Lower leg skin (tissue), 4 donors: ENCODE data around the gene CNGA4. TPM values are rescaled to one million over a fixed set of nuclear protein-coding genes. Genes with fewer than 3 reads are reported as not detected.
A peak's percentile ranks its signal among the peaks of the same experiment; 100 is the strongest.

ENCODE experiments used
- DNase-seq, 2 donors: peaks; one replicate each; pipeline ENCODE4 v3.0.0-alpha.2; 2019; ENCODE audit warnings: low spot score in 2 of 2
- H3K4me3 ChIP-seq: fragments of 200-600 bp; sonication (generic); 2 replicates; pipeline ENCODE4 v1.5.1; 2017; ENCODE audit warnings: mild to moderate bottlenecking, low read depth; ENCODE audit not compliant: poor library complexity, severe bottlenecking
- POLR2A ChIP-seq, 2 donors: fragments of 450-650 bp; IDR thresholded peaks; one replicate each; pipeline ENCODE4 v1.6.1; 2016 to 2017; ENCODE audit warnings: antibody characterized with exemption in 2 of 2, mild to moderate bottlenecking in 1 of 2, moderate library complexity in 1 of 2
- WGBS, 2 donors: methylation state at CpG; one replicate each; pipeline ENCODE4 v1.1.5; 2018; 5-methylcytosine and 5-hydroxymethylcytosine counted together
- intact Hi-C: fragments of 100-400 bp; cut with DNase I; formaldehyde crosslinking; loops from one replicate; pipeline ENCODE4 v1.15.0; 2023; ENCODE audit warnings: low total_unique reads
- total RNA-seq, 4 donors: library from RNA; depleted of rRNA; stranded (reverse); fragments of >200 nt; gene quantifications; one replicate each; pipeline ENCODE4 v1.1.0, GENCODE V29; 2016
- TF ChIP-seq, protein P1 (sequence below), 3 donors: fragments of 450-650 bp; IDR thresholded peaks; one replicate each; pipeline ENCODE4 v1.5.1; 2016; ENCODE audit warnings: antibody characterized with exemption in 3 of 3, mild to moderate bottlenecking in 3 of 3, moderate library complexity in 2 of 3

The CNGA4 gene
- total RNA-seq, 4 donors from 2014 or later = not detected

DNA sequence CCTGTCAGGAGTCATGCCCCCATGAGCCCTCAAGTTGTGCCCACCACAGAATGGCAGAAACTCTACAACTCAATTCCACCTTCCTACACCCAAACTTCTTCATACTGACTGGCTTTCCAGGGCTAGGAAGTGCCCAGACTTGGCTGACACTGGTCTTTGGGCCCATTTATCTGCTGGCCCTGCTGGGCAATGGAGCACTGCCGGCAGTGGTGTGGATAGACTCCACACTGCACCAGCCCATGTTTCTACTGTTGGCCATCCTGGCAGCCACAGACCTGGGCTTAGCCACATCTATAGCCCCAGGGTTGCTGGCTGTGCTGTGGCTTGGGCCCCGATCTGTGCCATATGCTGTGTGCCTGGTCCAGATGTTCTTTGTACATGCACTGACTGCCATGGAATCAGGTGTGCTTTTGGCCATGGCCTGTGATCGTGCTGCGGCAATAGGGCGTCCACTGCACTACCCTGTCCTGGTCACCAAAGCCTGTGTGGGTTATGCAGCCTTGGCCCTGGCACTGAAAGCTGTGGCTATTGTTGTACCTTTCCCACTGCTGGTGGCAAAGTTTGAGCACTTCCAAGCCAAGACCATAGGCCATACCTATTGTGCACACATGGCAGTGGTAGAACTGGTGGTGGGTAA is 39.6 kb upstream of the CNGA4 start, which contains the start of gene OR52W1:
OR52W1 (plus strand) TSS at position 51 of the 637 bp plus-strand sequence; CDS start at position 51, 0 bp downstream.
- no peak for TF ChIP-seq POLR2A (IDR thresholded peaks at IDR 0.05)
- TF ChIP-seq, protein P1, sequence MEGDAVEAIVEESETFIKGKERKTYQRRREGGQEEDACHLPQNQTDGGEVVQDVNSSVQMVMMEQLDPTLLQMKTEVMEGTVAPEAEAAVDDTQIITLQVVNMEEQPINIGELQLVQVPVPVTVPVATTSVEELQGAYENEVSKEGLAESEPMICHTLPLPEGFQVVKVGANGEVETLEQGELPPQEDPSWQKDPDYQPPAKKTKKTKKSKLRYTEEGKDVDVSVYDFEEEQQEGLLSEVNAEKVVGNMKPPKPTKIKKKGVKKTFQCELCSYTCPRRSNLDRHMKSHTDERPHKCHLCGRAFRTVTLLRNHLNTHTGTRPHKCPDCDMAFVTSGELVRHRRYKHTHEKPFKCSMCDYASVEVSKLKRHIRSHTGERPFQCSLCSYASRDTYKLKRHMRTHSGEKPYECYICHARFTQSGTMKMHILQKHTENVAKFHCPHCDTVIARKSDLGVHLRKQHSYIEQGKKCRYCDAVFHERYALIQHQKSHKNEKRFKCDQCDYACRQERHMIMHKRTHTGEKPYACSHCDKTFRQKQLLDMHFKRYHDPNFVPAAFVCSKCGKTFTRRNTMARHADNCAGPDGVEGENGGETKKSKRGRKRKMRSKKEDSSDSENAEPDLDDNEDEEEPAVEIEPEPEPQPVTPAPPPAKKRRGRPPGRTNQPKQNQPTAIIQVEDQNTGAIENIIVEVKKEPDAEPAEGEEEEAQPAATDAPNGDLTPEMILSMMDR (IDR thresholded peaks at IDR 0.05) = no peak
- no peak for DNase-seq
- intact Hi-C loops = no loop called here
- 90 to 96% methylated on average over 3 to 5 of the region's 5 CpGs for WGBS, 2 donors
- H3K4me3 ChIP-seq = no peak within 1 kb of the TSS

DNA sequence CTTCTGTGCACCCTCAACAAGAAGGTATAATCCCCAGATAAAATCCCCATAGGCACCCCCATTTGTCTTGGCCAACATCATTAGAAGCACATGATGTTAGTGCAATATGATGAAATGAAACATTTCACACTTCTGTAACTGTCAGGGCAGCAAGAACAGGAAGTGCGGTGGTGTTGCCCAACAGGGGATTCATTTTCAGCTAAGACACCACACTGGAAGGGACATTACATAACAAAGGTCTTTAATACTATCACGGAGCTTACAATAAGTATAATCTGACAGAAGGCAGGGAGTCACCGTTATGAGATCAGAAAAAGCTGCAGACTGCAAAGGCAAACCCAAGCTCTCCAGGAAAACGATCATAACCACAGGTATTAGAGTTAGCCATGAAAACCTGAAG is 37.9 kb upstream of the CNGA4 start:
- peak in 1 of 2 donors; percentile 48 for DNase-seq
- TF ChIP-seq POLR2A (IDR thresholded peaks at IDR 0.05) = no peak
- TF ChIP-seq, protein P1 (IDR thresholded peaks at IDR 0.05) = no peak
- H3K4me3 ChIP-seq = no peak overlapping the region
- intact Hi-C loops = no loop called here
- 72 to 78% methylated on average over 4 of the region's 4 CpGs for WGBS, 2 donors

DNA sequence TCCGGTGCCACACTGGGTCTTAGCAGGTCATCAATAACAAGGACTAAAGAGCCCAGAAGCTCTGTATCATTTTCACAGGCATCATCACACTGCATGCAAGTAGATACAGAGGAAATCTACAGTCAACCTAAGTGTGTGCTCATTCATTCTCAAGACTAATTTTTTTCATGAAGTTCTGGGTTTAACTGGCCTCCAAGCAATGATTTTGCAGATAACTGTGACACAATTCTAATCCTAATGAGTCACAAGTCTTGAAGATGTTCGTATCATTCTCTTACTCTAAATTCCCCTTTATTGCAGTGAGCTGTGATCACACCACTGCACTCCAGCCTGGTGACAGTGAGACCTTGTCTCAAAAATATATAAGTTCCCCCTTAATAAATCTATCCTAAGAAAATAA is 37.4 kb upstream of the CNGA4 start:
- H3K4me3 ChIP-seq = no peak overlapping the region
- DNase-seq = no peak
- intact Hi-C loops = no loop called here
- TF ChIP-seq POLR2A (IDR thresholded peaks at IDR 0.05) = no peak
- TF ChIP-seq, protein P1 (IDR thresholded peaks at IDR 0.05) = no peak
- WGBS, 2 donors = 54 to 71% methylated on average over 2 of the region's 2 CpGs

DNA sequence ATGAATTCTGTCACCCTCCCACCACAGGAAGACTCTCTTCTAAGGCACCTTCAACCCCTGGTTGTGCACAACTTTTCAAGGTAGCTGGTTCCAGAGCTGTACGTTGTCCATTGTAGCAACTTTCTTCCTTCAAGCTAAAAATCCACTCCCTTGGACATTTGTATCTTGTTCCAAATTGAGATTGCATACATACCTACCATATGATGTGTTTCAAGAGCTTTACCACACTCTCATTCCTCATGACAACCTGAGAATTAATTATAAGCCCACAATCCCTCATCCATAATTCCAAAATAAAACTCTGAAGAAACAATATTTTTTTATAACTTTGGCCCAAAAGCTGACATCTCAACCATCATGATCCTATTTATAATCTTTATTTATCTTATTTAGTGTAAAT is 36.8 kb upstream of the CNGA4 start:
- no peak overlapping the region for H3K4me3 ChIP-seq
- DNase-seq = no peak
- intact Hi-C loops = no loop called here
- TF ChIP-seq POLR2A (IDR thresholded peaks at IDR 0.05) = no peak
- TF ChIP-seq, protein P1 (IDR thresholded peaks at IDR 0.05) = no peak
- 95 to 100% methylated on average over 1 of the region's 1 CpG for WGBS, 2 donors

DNA sequence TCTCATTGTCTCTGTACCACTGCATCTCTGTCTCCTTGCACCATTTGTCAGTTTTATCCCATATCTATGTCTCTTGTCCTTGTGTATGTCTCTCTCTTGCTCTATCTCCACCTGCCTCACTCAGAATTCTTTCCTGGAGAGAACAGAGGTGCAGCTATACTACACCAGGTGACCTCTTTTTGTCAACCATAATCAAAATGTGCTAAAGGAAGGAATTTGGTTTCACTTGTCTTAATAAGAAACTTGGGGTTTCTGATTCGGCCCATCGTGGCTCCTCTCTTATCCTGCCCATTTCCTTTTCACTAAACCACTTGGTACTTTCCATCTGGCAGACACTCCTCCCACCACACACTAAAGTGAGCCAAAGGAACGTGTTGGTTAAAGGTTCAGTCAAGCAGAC is 35.6 kb upstream of the CNGA4 start:
- WGBS, 2 donors = 38 to 48% methylated on average over 3 of the region's 3 CpGs
- TF ChIP-seq, protein P1 (IDR thresholded peaks at IDR 0.05) = no peak
- TF ChIP-seq POLR2A (IDR thresholded peaks at IDR 0.05) = no peak
- DNase-seq = no peak
- intact Hi-C loops = no loop called here
- H3K4me3 ChIP-seq = no peak overlapping the region

DNA sequence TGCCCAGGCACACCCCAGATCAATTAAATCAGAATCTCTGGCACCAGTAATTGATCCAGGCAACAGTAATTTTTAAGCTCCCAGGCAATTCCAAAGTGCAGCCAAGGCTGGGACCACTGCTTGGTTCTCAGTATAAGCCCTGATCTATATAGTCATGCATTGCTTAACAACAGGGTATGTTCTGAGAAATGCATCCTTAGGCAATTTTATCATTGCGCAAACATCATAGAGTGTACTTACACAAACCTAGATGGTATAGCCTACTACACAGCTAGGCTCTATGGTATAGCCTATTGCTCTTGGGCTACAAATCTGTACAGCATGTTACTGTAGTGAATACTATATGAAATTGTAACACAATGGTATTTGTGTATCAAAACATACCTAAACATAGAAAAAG is 34.2 kb upstream of the CNGA4 start:
- WGBS, 2 donors = 86 to 94% methylated on average over 1 of the region's 1 CpG
- DNase-seq = no peak
- TF ChIP-seq, protein P1 (IDR thresholded peaks at IDR 0.05) = no peak
- TF ChIP-seq POLR2A (IDR thresholded peaks at IDR 0.05) = no peak
- intact Hi-C loops = no loop called here
- no peak overlapping the region for H3K4me3 ChIP-seq
